HG03103 (cell line): Measurements from ENCODE around the gene FAM3D.
A peak's percentile ranks its signal among the peaks of the same experiment; 100 is the strongest.

Experiments used
- ATAC-seq: cut with Tn5 transposase; IDR thresholded peaks from one replicate; pipeline ENCODE4 v1.9.1; 2021; ENCODE audit warnings: low read depth; ENCODE audit not compliant: unreplicated experiment

The FAM3D gene

GRCh38 chr3:58629629-58630028 is 36.9 kb downstream of the FAM3D start:
- no peak for ATAC-seq

GRCh38 chr3:58628823-58629562 is 37.6 kb downstream of the FAM3D start:
- no peak for ATAC-seq

GRCh38 chr3:58627941-58628340 is 38.6 kb downstream of the FAM3D start:
- ATAC-seq, result no peak

GRCh38 chr3:58627570-58627885 is 39.0 kb downstream of the FAM3D start:
- ATAC-seq, result no peak

- no peak for ATAC-seq
Measured at GRCh38 chr3:58626841-58627569, 39.6 kb downstream of the FAM3D start.

- no peak for ATAC-seq
Measured at GRCh38 chr3:58625196-58625824, 41.3 kb downstream of the FAM3D start.

- ATAC-seq, result no peak
Measured at GRCh38 chr3:58624550-58624949, 42.0 kb downstream of the FAM3D start.

GRCh38 chr3:58623961-58624360 is 42.6 kb downstream of the FAM3D start:
- ATAC-seq, result no peak

GRCh38 chr3:58623478-58623877 is 43.1 kb downstream of the FAM3D start:
- no peak for ATAC-seq

- ATAC-seq, result no peak
Measured at GRCh38 chr3:58622892-58623291, 43.7 kb downstream of the FAM3D start.

- no peak for ATAC-seq
Measured at GRCh38 chr3:58622436-58622835, 44.1 kb downstream of the FAM3D start.

- ATAC-seq, result no peak
Measured at GRCh38 chr3:58621086-58621830, 45.3 kb downstream of the FAM3D start.

- no peak for ATAC-seq
Measured at GRCh38 chr3:58620421-58620820, 46.2 kb downstream of the FAM3D start.

GRCh38 chr3:58617338-58617761 is 49.2 kb downstream of the FAM3D start:
- ATAC-seq, result no peak

GRCh38 chr3:58613236-58614132 is 53.1 kb downstream of the FAM3D start:
- ATAC-seq, result no peak

GRCh38 chr3:58612830-58613229 is 53.7 kb downstream of the FAM3D start:
- no peak for ATAC-seq

GRCh38 chr3:58609990-58610389 is 56.6 kb downstream of the FAM3D start:
- ATAC-seq, result peak; percentile 45

GRCh38 chr3:58608648-58609047 is 57.9 kb downstream of the FAM3D start:
- no peak for ATAC-seq

- ATAC-seq, result no peak
Measured at GRCh38 chr3:58607816-58608215, 58.8 kb downstream of the FAM3D start.

GRCh38 chr3:58606693-58607092 is 59.9 kb downstream of the FAM3D start:
- no peak for ATAC-seq
